Aorta (tissue), 5 donors: ENCODE results near the gene CABP2. TPM values are rescaled to one million over a fixed set of nuclear protein-coding genes. Genes with fewer than 3 reads are reported as not detected.
"Not testable (repeated sequence)": the region's sequence is repeated elsewhere in the genome, so short reads cannot be mapped to it uniquely, and the experiment has no call there.

Source experiments
- ATAC-seq: fragments of 200-7000 bp; cut with Tn5 transposase; one replicate; pipeline ENCODE4 v1.9.1; 2022; ENCODE audit warnings: moderate library complexity; ENCODE audit not compliant: low FRiP score
- DNase-seq, 2 donors: peaks; one replicate each; pipeline ENCODE4 v3.0.0-alpha.2; 2020
- H3K27ac ChIP-seq, 2 donors: one replicate each; pipeline ENCODE4 v1.5.1; 2013; ENCODE audit warnings: low read length in 2 of 2, mild to moderate bottlenecking in 2 of 2, moderate library complexity in 2 of 2, control low read depth in 1 of 2, inconsistent platforms in 1 of 2, low read depth in 1 of 2
- H3K27me3 ChIP-seq, 2 donors: one replicate each; pipeline ENCODE4 v1.6.1; 2013; ENCODE audit warnings: control low read depth in 1 of 2, low read length in 1 of 2, mild to moderate bottlenecking in 1 of 2, moderate library complexity in 1 of 2; ENCODE audit not compliant: insufficient read depth in 2 of 2, control insufficient read depth in 1 of 2
- H3K36me3 ChIP-seq, 2 donors: one replicate each; pipeline ENCODE4 v1.6.1; 2013; ENCODE audit warnings: control low read depth in 1 of 2, low read length in 1 of 2, mild to moderate bottlenecking in 1 of 2; ENCODE audit not compliant: insufficient read depth in 2 of 2, control insufficient read depth in 1 of 2
- H3K4me1 ChIP-seq, 2 donors: one replicate each; pipeline ENCODE4 v1.6.1; 2013; ENCODE audit warnings: low read length in 2 of 2, control low read depth in 1 of 2, mild to moderate bottlenecking in 1 of 2, moderate library complexity in 1 of 2; ENCODE audit not compliant: insufficient read depth in 2 of 2, control insufficient read depth in 1 of 2
- H3K4me3 ChIP-seq, 2 donors: one replicate each; pipeline ENCODE4 v1.5.1; 2013; ENCODE audit warnings: low read length in 2 of 2, control low read depth in 1 of 2, mild to moderate bottlenecking in 1 of 2
- H3K9me3 ChIP-seq: one replicate; pipeline ENCODE4 v1.6.1; 2013; ENCODE audit warnings: mild to moderate bottlenecking, low read length; ENCODE audit not compliant: control insufficient read depth
- WGBS, 2 donors: extraction: QIAGEN DNeasy Blood & Tissue Kit; methylation state at CpG; one replicate each; pipeline ENCODE4 v1.1.7; 2013; 5-methylcytosine and 5-hydroxymethylcytosine counted together
- intact Hi-C, 2 donors: fragments of 100-400 bp; cut with DNase I; formaldehyde crosslinking; loops; one replicate each; pipeline versions ENCODE4 v1.14.2 to v1.15.0; 2022
- microRNA-seq, 2 donors: library from miRNA; unstranded; fragments of <30 nt; microRNA quantifications; one replicate each; pipeline ENCODE4 v1.2.0, GENCODE V29; 2020
- polyA plus RNA-seq, 2 donors: library from polyadenylated mRNA; stranded (reverse); fragments of 200-250 nt; gene quantifications; one replicate each; pipeline ENCODE4 v1.2.3, GENCODE V29; 2013
- total RNA-seq, 2 donors: library from RNA; stranded (reverse); fragmentation: NEBNext Ultra II Directional; extraction: Animal tissue kit (Norgen Biotek cat#: 25700); gene quantifications; one replicate each; pipeline ENCODE4 v1.2.1, GENCODE V29; 2021
- donor health status: healthy with polysubstance abuse.
- donor health status: Bipolar disorder and iron deficiency.
- donor health status: DM: no; HTN: no; CAD: no.
- donor health status: DM: no; HTN: no; CAD: no.
- donor health status: DM: yes; HTN: yes; CAD: no.

CABP2 gene
- total and polyA plus RNA-seq, 4 donors = not detected

DNA sequence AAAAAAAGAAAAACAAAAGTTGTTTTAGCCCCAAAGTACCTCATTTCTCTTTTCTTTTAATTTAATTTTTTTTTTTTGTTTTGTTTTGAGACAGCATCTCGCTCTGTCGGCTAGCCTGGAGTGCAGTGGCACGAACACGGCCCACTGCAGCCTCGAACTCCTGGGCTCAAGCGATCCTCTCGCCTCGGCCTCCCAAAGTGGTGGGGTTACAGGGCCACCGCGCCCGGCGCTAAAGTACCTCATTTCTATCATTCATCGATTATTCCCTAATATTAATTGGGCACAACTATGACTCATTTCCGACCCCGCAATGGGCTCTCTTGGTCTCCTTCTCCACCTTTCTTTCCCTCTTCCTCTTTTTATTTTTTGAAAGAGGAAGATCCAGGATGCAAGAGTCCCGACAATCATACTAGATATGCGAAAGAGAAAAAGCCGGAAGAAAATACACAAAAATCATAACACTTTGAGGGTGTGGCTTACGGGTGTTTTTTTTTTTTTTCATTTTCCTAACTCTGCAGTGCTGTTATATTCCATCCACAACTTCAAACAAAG, 40.9 kb downstream of the CABP2 start:
- peaks cover 0 to 3% of the 10 kb centered on the region in 2 donors for H3K4me1 ChIP-seq
- WGBS, 2 donors = 48 to 50% methylated on average over 19 of the region's 19 CpGs
- DNase-seq (no peak), ATAC-seq (no peak)
- no peaks in the 10 kb centered on the region for H3K9me3 ChIP-seq
- H3K27me3 ChIP-seq = no peaks in the 10 kb centered on the region
- peak overlapping the region in 1 of 2 donors; percentile 49 for H3K4me3 ChIP-seq
- intact Hi-C loops = no loop called here
- H3K27ac ChIP-seq = no peak overlapping the region
- H3K36me3 ChIP-seq = no peaks in the 10 kb centered on the region

- WGBS, 2 donors = 82 to 92% methylated on average over 12 to 14 of the region's 16 CpGs
- intact Hi-C loops = not testable (repeated sequence)
Observed at GRCh38 chr11:67477344-67478050, 45.7 kb downstream of the CABP2 start.

GRCh38 chr11:67476692-67477091, 46.6 kb downstream of the CABP2 start:
- H3K4me1 ChIP-seq, H3K36me3 ChIP-seq, H3K27ac ChIP-seq, ATAC-seq, H3K9me3 ChIP-seq, DNase-seq, intact Hi-C loops, H3K27me3 ChIP-seq, H3K4me3 ChIP-seq: not testable (repeated sequence)
- WGBS, 2 donors = 76 to 80% methylated on average over 10 of the region's 10 CpGs

More at GRCh38 chr11:67477344-67478050, 45.7 kb downstream of the CABP2 start:
- H3K4me1 ChIP-seq, H3K36me3 ChIP-seq, H3K27ac ChIP-seq, H3K9me3 ChIP-seq, DNase-seq, ATAC-seq, H3K4me3 ChIP-seq, H3K27me3 ChIP-seq: not testable (repeated sequence)

GRCh38 chr11:67472882-67473281, 50.4 kb downstream of the CABP2 start:
- Histone ChIP-seq H3K9me3 (no peaks in the 10 kb centered on the region), H3K27ac (no peak overlapping the region), H3K27me3 (no peaks in the 10 kb centered on the region), H3K4me1 (no peaks in the 10 kb centered on the region), H3K4me3 (no peak overlapping the region), H3K36me3 (no peaks in the 10 kb centered on the region)
- no peak for DNase-seq
- no peak for ATAC-seq
- intact Hi-C loops = no loop called here
- WGBS, 2 donors = 74 to 77% methylated on average over 7 of the region's 7 CpGs

DNA sequence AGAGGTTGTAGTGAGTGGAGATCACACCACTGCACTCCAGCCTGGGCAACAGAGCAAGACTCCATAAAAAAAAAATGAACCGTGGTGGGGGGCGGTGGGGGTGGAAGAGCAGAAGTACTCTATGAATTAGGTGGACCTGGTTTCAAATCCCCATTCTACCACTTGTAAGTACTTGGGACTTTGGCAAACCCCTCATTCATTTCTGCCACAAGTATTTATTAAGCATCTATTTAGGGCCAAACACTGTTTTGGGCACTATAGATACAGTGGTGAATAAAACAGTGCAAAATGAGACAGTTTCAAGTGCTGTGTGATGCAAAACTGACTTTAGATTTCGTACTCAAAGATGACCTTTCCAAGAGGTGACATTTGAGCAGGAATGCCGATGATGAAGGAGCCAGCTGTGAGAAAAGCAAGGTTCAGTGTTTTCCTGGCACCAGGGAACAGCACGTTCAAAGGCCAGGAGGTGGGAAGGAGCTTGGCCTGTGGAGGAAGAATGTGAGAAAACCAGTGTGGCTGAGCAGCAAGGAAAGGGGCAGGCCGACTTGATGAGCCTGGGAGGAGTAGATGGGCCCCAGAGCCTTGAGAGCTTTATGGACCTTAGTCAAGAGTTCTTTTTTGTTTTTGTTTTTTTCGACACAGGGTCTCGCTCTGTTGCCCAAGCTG, 52.8 kb downstream of the CABP2 start:
- H3K27ac ChIP-seq = no peak overlapping the region
- 81 to 83% methylated on average over 8 of the region's 8 CpGs for WGBS, 2 donors
- DNase-seq (no peak), ATAC-seq (no peak)
- intact Hi-C loops = no loop called here
- H3K4me1 ChIP-seq = no peaks in the 10 kb centered on the region
- H3K27me3 ChIP-seq = no peaks in the 10 kb centered on the region
- H3K9me3 ChIP-seq = no peaks in the 10 kb centered on the region
- H3K4me3 ChIP-seq = no peak overlapping the region
- H3K36me3 ChIP-seq = no peaks in the 10 kb centered on the region

DNA sequence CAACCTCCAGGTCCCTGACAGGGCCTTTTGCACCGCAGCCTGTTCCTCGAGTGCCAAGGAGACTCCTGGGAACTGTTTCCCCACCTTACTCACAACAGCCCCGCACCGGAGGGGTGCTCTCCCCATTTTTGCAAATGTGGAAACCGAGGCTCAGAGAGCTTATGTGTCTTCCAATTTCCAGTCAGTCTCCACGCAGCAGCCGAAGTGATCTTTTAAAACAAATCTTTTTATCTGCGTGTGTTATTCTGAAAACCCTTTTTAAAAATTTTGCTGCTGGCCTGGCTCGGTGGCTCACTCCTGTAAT, 53.8 kb downstream of the CABP2 start:
- 5 to 6% methylated on average over 9 of the region's 9 CpGs for WGBS, 2 donors
- intact Hi-C loops = loop anchor here (5.0 kb wide), 2 partner anchors 38 to 67 kb away; partner anchors contain the start of genes PPP1CA (in 2 of the 2), TBC1D10C (in 2 of the 2), CDK2AP2 (in 1 of the 2) and PITPNM1 (in 1 of the 2)
- no peak for ATAC-seq

More for the DNA sequence above, 53.8 kb downstream of the CABP2 start:
- DNase-seq = no peak
- H3K27ac ChIP-seq = peak overlapping the region in 1 of 2 donors; percentile 46
- no peaks in the 10 kb centered on the region for H3K36me3 ChIP-seq
- no peaks in the 10 kb centered on the region for H3K9me3 ChIP-seq
- H3K4me1 ChIP-seq = no peaks in the 10 kb centered on the region
- peak overlapping the region; percentile 7 to 65 for H3K4me3 ChIP-seq
- no peaks in the 10 kb centered on the region for H3K27me3 ChIP-seq

Small RNA genes lying within 50 kb of the gene (microRNA-seq; reads per million reads assigned to microRNA genes)
- 0 to 1.8 reads per million in 2 donors for gene MIR6752

Other genes starting within 250 kb of the CABP2 start
- 10 to 100 TPM; 43.2 to 96.1 TPM for gene ANKRD13D, start 234.1 kb downstream of the CABP2 start, total RNA-seq
- 100 to 1,000 TPM in 1 of 2 donors, 10 to 100 TPM in 1; 16.8 to 100 TPM for gene ANKRD13D, start 234.1 kb downstream of the CABP2 start, polyA plus RNA-seq
- gene SSH3, start 219.9 kb downstream of the CABP2 start, total RNA-seq = 10 to 100 TPM; 27.3 to 37.0 TPM
- gene SSH3, start 219.9 kb downstream of the CABP2 start, polyA plus RNA-seq = 10 to 100 TPM; 13.3 to 24.1 TPM
- gene POLD4, start 169.9 kb downstream of the CABP2 start, total RNA-seq = 10 to 100 TPM; 82.7 to 85.1 TPM
- gene POLD4, start 169.9 kb downstream of the CABP2 start, polyA plus RNA-seq = 100 to 1,000 TPM; 175 to 338 TPM
- 10 to 100 TPM in 1 of 2 donors, 1 to 10 TPM in 1; 7.7 to 12.0 TPM for gene CLCF1, start 149.8 kb downstream of the CABP2 start, total RNA-seq
- 10 to 100 TPM in 1 of 2 donors, 1 to 10 TPM in 1; 2.6 to 19.5 TPM for gene CLCF1, start 149.8 kb downstream of the CABP2 start, polyA plus RNA-seq
- gene RAD9A, start 131.5 kb downstream of the CABP2 start, total RNA-seq = 10 to 100 TPM; 14.6 to 25.1 TPM
- gene RAD9A, start 131.5 kb downstream of the CABP2 start, polyA plus RNA-seq = 10 to 100 TPM in 1 of 2 donors, 1 to 10 TPM in 1; 8.8 to 56.2 TPM
- gene PPP1CA, start 121.6 kb downstream of the CABP2 start, total RNA-seq = 10 to 100 TPM; 61.7 to 64.8 TPM
- 10 to 100 TPM; 79.6 to 92.0 TPM for gene PPP1CA, start 121.6 kb downstream of the CABP2 start, polyA plus RNA-seq
- 1 to 10 TPM; 4.2 to 9.5 TPM for gene TBC1D10C, start 119.4 kb downstream of the CABP2 start, total RNA-seq
- gene TBC1D10C, start 119.4 kb downstream of the CABP2 start, polyA plus RNA-seq = 1 to 10 TPM; 1.9 to 2.3 TPM
- 1 to 10 TPM; 7.0 to 9.3 TPM for gene CARNS1, start 107.8 kb downstream of the CABP2 start, total RNA-seq
- gene CARNS1, start 107.8 kb downstream of the CABP2 start, polyA plus RNA-seq = 1 to 10 TPM in 1 of 2 donors, under 1 TPM in 1; 0.38 to 8.1 TPM
- 10 to 100 TPM; 30.8 to 37.7 TPM for gene RPS6KB2, start 95.0 kb downstream of the CABP2 start, total RNA-seq
- gene RPS6KB2, start 95.0 kb downstream of the CABP2 start, polyA plus RNA-seq = 10 to 100 TPM; 38.2 to 84.8 TPM
- 1 to 10 TPM; 2.9 to 4.8 TPM for gene PTPRCAP, start 85.8 kb downstream of the CABP2 start, total RNA-seq
- 10 to 100 TPM in 1 of 2 donors, 1 to 10 TPM in 1; 2.0 to 13.8 TPM for gene PTPRCAP, start 85.8 kb downstream of the CABP2 start, polyA plus RNA-seq
- gene CORO1B, start 80.0 kb downstream of the CABP2 start, total RNA-seq = 10 to 100 TPM; 77.6 to 79.6 TPM
- gene CORO1B, start 80.0 kb downstream of the CABP2 start, polyA plus RNA-seq = 10 to 100 TPM; 45.7 to 96.7 TPM
- gene GPR152, start 70.7 kb downstream of the CABP2 start, total RNA-seq = not detected
- not detected for gene GPR152, start 70.7 kb downstream of the CABP2 start, polyA plus RNA-seq
- 1 to 10 TPM; 2.4 TPM for gene CABP4, start 68.1 kb downstream of the CABP2 start, total RNA-seq
- gene CABP4, start 68.1 kb downstream of the CABP2 start, polyA plus RNA-seq = 1 to 10 TPM in 1 of 2 donors, under 1 TPM in 1; 0.33 to 3.9 TPM
- gene TMEM134, start 54.2 kb downstream of the CABP2 start, total RNA-seq = 10 to 100 TPM; 34.1 to 37.6 TPM
- gene TMEM134, start 54.2 kb downstream of the CABP2 start, polyA plus RNA-seq = 10 to 100 TPM; 20.0 to 63.2 TPM
- gene AIP, start 40.4 kb downstream of the CABP2 start, total RNA-seq = 10 to 100 TPM; 61.2 to 63.1 TPM
- 100 to 1,000 TPM; 105 to 141 TPM for gene AIP, start 40.4 kb downstream of the CABP2 start, polyA plus RNA-seq
- gene PITPNM1, start 18.1 kb downstream of the CABP2 start, total RNA-seq = 10 to 100 TPM; 40.5 to 48.8 TPM
- 10 to 100 TPM; 11.8 to 22.5 TPM for gene PITPNM1, start 18.1 kb downstream of the CABP2 start, polyA plus RNA-seq
- gene CDK2AP2, start 15.3 kb downstream of the CABP2 start, total RNA-seq = 10 to 100 TPM; 40.8 to 65.6 TPM
- 100 to 1,000 TPM in 1 of 2 donors, 10 to 100 TPM in 1; 87.3 to 105 TPM for gene CDK2AP2, start 15.3 kb downstream of the CABP2 start, polyA plus RNA-seq
- 100 to 1,000 TPM; 371 to 432 TPM for gene GSTP1, start 60.4 kb upstream of the CABP2 start, total RNA-seq
- gene GSTP1, start 60.4 kb upstream of the CABP2 start, polyA plus RNA-seq = 100 to 1,000 TPM; 559 to 782 TPM
- 100 to 1,000 TPM; 113 to 123 TPM for gene NDUFV1, start 83.5 kb upstream of the CABP2 start, total RNA-seq
- gene NDUFV1, start 83.5 kb upstream of the CABP2 start, polyA plus RNA-seq = 100 to 1,000 TPM; 104 to 295 TPM
- gene NUDT8, start 106.5 kb upstream of the CABP2 start, total RNA-seq = 1 to 10 TPM; 4.6 to 6.8 TPM
- 1 to 10 TPM; 4.1 to 9.5 TPM for gene NUDT8, start 106.5 kb upstream of the CABP2 start, polyA plus RNA-seq
- gene TBX10, start 116.3 kb upstream of the CABP2 start, total RNA-seq = not detected
- 1 to 10 TPM in 1 of 2 donors, under 1 TPM in 1; 0.23 to 5.4 TPM for gene TBX10, start 116.3 kb upstream of the CABP2 start, polyA plus RNA-seq
- gene ACY3, start 127.3 kb upstream of the CABP2 start, total RNA-seq = not detected
- 1 to 10 TPM in 1 of 2 donors, not detected in 1; 8.3 TPM for gene ACY3, start 127.3 kb upstream of the CABP2 start, polyA plus RNA-seq
- not detected for gene ALDH3B2, start 151.2 kb upstream of the CABP2 start, total RNA-seq
- gene ALDH3B2, start 151.2 kb upstream of the CABP2 start, polyA plus RNA-seq = under 1 TPM in 1 of 2 donors, not detected in 1; 0.05 TPM